ENCODE data around the gene TMEM119. TPM values are rescaled to one million over a fixed set of nuclear protein-coding genes. Genes with fewer than 3 reads are reported as not detected.

TMEM119 gene
- total and polyA plus RNA-seq, 2 of the 4 experiments (the other 2 are of a cell fraction): 8.1 to 9.2 TPM

- Histone ChIP-seq H3K14ac (replicated peaks; ENCODE audit: low read depth, low read length) (no peak overlapping the region), H3K9me3 (ENCODE audit: control insufficient read depth, insufficient read depth, low read length) (no peaks in the 10 kb centered on the region), H3K27ac (ENCODE audit: insufficient read depth, low read length) (no peak overlapping the region), H3K4me2 (ENCODE audit: low read depth, low read length) (no peak overlapping the region), H2BK15ac (ENCODE audit: low read depth, low read length) (no peak overlapping the region; the same call in 2 of the 3 replicates), H3K9me1 (ENCODE audit: insufficient read depth, low read length) (no peaks in the 10 kb centered on the region), H3K27me3 (ENCODE audit: control insufficient read depth, insufficient read depth, low read length) (no peaks in the 10 kb centered on the region), H3K4me3 (ENCODE audit: insufficient read depth, low read depth, low read length) (no peak overlapping the region), H4K8ac (ENCODE audit: low read depth in 2 of 2, low read length in 2 of 2) (no peak overlapping the region), H3K56ac (ENCODE audit: extremely low read depth, insufficient read depth, low read length) (no peak overlapping the region), H2AFZ (replicated peaks; ENCODE audit: low read length, poor library complexity) (peak overlapping the region; percentile 50), H2BK5ac (ENCODE audit: low read depth, low read length, poor library complexity, severe bottlenecking) (no peak overlapping the region), H4K20me1 (ENCODE audit: insufficient read depth, low read length) (no peaks in the 10 kb centered on the region), H3K79me1 (ENCODE audit: low read depth in 1 of 2, low read length in 2 of 2) (no peaks in the 10 kb centered on the region), H3K4ac (ENCODE audit: low read depth, low read length) (peak overlapping the region; percentile 15; the same call in 1 of the 2 replicates), H3K9ac (ENCODE audit: low read depth, low read length) (no peak overlapping the region), H3K4me1 (ENCODE audit: control insufficient read depth, insufficient read depth, low read length) (peaks cover 14% of the 10 kb centered on the region), H2BK20ac (ENCODE audit: low read depth, low read length) (no peak overlapping the region), H2BK120ac (ENCODE audit: low read depth, low read length) (peak overlapping the region; percentile 14; the same call in 1 of the 2 replicates), H3K18ac (ENCODE audit: low read depth, low read length) (no peak overlapping the region), H4K91ac (ENCODE audit: insufficient read depth, low read depth, low read length) (no peak overlapping the region), H4K5ac (ENCODE audit: low read depth, low read length) (no peak overlapping the region; the same call in 1 of the 2 replicates), H2AK9ac (replicated peaks; ENCODE audit: low read depth, low read length, poor library complexity) (no peak overlapping the region), H3K36me3 (ENCODE audit: control insufficient read depth, insufficient read depth, low read length) (no peaks in the 10 kb centered on the region), H3K23ac (ENCODE audit: low read depth, low read length) (no peak overlapping the region), H2AK5ac (ENCODE audit: low read depth, low read length) (0 out of 2 replicates have a peak overlapping the region, but pooled peaks have one; percentile 31)
- ATAC-seq (ENCODE audit: low read depth) (no peak), DNase-seq (no peak)
- intact Hi-C loops (cut with micrococcal nuclease): no loop called here
- CTCF ChIA-PET: no interaction called here
- POLR2A ChIA-PET (ENCODE audit: unreplicated experiment): no interaction called here
- 60% methylated on average over 3 of the region's 9 CpGs; no CpG with 5 or more reads in 1 of the 2 experiments for WGBS, 2 experiments (ENCODE audit: extremely low coverage in 2 of 2, insufficient read length in 1 of 2)
- no TSS peak for BruUV-seq (replicated peaks)
- in situ Hi-C loops (cut with MboI; ENCODE audit: low sequenced_read_pairs): no loop called here
- dilution Hi-C loops (cut with HindIII; ENCODE audit: low sequenced_read_pairs, unreplicated experiment): no loop called here
- TF ChIP-seq NFE2L2 (IDR thresholded peaks at IDR 0.05; ENCODE audit: low read depth, low read length): no peak
Measured at GRCh38 chr12:108606492-108606891, 8.6 kb upstream of the TMEM119 start.

Data from IMR-90 (cell line).